HG03342 (cell line): ENCODE data around the gene GADL1.
A peak's percentile ranks its signal among the peaks of the same experiment; 100 is the strongest.

Experiments used
- ATAC-seq: cut with Tn5 transposase; IDR thresholded peaks from one replicate; pipeline ENCODE4 v1.9.1; 2021; ENCODE audit warnings: mild to moderate bottlenecking, moderate library complexity; ENCODE audit not compliant: unreplicated experiment

GADL1 gene

GRCh38 chr3:30699927-30700326, 194.5 kb downstream of the GADL1 start:
- no peak for ATAC-seq

GRCh38 chr3:30698549-30698948, 195.9 kb downstream of the GADL1 start:
- no peak for ATAC-seq

- ATAC-seq = no peak
These were observed 197.6 kb downstream of the GADL1 start for GRCh38 chr3:30696896-30697295.

DNA sequence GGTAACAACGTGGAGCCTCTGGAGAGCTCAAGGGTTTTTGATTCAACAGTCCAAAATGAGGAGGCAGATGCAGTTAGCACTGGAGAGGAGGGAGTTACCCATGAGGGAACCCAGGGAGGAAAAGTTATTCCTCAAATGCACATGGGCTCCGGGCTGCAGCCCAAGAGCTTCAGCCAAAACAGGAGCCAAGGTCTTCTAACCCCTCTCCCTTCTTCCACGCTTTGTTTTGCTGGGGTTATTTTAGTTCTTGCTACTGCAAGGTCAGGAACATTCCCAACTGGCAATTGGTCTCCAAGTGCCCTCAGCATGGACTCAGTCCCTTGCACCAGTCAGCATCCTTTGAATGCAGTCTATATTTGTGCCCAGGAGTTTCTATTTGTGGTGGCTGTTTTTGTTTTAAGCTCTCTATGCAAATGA, 198.1 kb downstream of the GADL1 start:
- no peak for ATAC-seq

DNA sequence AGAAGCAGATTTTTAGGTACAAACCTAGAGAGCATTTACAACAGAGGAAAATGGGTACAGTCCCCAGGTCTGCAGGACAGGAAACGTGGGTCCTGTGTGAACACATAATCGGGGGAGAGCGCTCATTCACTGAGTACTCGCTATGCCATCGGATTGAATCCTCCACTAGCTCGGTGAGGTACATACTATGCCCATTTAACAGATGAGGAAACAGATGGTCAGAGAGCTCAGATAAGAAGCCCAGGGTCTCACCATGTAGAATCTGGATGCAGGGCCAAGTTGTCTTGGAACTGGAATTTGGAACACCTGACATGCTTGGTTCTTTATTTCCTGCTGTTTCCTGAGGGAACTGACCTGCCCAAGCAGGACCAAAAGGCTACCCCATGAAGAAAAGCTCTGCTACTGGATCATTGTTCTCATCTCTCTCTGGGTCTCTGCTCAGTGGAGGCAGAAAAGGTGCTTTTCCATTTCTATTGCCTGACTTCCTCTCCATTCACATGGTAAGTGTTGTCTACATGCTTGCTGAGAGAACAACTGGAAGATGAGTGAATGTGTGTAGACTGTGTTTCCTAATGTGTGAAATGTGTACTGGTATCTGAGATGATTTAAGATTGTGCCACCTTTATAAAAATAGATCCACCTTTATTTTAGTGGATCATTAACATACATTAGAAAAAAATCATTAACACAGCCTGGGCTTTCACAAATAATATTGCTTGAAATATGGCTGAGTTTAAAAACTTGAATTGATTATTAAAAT, 199.0 kb downstream of the GADL1 start:
- ATAC-seq = no peak

GRCh38 chr3:30694668-30695067, 199.8 kb downstream of the GADL1 start:
- no peak for ATAC-seq

- no peak for ATAC-seq
These were observed 200.3 kb downstream of the GADL1 start for GRCh38 chr3:30694148-30694547.

- peak; percentile 98 for ATAC-seq
These were observed 200.9 kb downstream of the GADL1 start for GRCh38 chr3:30693470-30694120.

- ATAC-seq = no peak
These were observed 201.8 kb downstream of the GADL1 start for GRCh38 chr3:30692498-30693130.

DNA sequence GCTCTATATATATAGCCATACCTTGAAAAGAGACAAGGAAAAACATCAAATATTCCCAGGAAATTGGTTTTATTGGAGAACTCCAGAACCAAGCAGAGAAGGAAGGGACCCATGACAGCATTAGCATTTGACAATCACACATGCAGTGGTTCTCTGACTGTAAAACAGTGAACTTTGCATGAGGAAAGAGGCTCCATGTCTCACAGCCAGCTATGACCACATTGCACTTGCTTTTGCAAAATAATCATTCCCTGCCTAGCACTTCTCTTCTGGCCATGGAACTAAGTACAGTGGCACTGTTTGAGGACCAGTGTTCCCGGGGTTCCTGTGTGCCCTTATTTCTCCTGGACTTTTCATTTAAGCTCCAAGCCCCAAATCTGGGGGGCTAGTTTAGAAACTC, 202.5 kb downstream of the GADL1 start:
- ATAC-seq = no peak

- ATAC-seq = no peak
These were observed 203.1 kb downstream of the GADL1 start for GRCh38 chr3:30691249-30691880.

- ATAC-seq = no peak
These were observed 204.3 kb downstream of the GADL1 start for GRCh38 chr3:30690199-30690598.

GRCh38 chr3:30688776-30689641, 205.5 kb downstream of the GADL1 start:
- no peak for ATAC-seq

- ATAC-seq = no peak
These were observed 206.4 kb downstream of the GADL1 start for GRCh38 chr3:30687930-30688570.

- no peak for ATAC-seq
These were observed 207.7 kb downstream of the GADL1 start for GRCh38 chr3:30686799-30687198.

GRCh38 chr3:30686176-30686575, 208.3 kb downstream of the GADL1 start:
- ATAC-seq = no peak

- ATAC-seq = no peak
These were observed 209.2 kb downstream of the GADL1 start for GRCh38 chr3:30685267-30685667.

- no peak for ATAC-seq
These were observed 210.1 kb downstream of the GADL1 start for GRCh38 chr3:30684356-30684755.

DNA sequence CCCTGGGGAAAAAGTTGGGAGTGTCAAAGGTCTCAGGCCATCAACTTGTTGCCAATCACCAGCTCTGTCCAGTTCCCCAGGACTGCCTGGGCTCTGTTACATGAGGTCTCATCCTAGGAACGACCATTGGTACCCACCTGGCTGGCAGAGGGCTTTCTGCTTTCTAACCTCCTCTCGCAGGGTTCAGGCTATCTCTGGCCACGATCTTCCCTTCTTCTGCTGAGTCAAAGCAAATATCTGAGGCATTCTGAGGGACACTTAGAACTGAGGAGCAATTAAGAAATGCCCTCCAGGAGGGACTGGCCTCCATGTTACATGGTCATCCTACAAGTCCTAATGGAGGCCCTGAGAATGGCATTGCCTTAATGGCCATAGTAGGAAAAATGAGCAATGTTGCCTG, 210.7 kb downstream of the GADL1 start:
- no peak for ATAC-seq
